NCI-H146 treated with DMSO at 0.1 percent for 48 hours (cell line): ENCODE measurements around the gene SMIM43.

ENCODE experiments used
- DNase-seq: peaks from one replicate; lab custom pipeline; 2025; ENCODE audit not compliant: unreplicated experiment; lab: John Stamatoyannopoulos, UW

Gene SMIM43

GRCh38 chr4:121764702-121765367 lies at the start of gene SMIM43:
Gene SMIM43, minus strand, starts transcription at chr4:121765164. Its CDS starts 59 bp downstream, at chr4:121765105.
- no peak for DNase-seq

GRCh38 chr4:121814756-121815155 lies 49.8 kb upstream of the SMIM43 start:
- no peak for DNase-seq

DNA sequence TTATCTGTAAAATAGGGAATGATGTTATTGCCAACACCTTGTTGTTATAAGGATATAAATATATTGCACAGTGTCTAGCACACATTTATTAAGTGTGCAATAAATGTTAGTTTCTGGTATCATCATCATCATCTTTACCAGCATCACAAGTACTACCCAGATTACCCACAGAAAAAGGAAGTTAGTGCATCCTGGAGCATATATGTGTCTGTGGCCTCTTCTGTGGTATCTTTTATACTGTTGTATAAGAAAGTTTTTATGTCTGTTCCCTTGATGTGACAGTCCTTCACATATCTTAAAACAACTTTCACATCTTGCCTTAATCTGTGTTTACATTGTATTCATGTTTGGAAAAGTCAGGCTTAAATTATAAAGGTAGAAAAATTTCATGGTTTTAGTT lies 46.2 kb upstream of the SMIM43 start:
- DNase-seq, result no peak

DNA sequence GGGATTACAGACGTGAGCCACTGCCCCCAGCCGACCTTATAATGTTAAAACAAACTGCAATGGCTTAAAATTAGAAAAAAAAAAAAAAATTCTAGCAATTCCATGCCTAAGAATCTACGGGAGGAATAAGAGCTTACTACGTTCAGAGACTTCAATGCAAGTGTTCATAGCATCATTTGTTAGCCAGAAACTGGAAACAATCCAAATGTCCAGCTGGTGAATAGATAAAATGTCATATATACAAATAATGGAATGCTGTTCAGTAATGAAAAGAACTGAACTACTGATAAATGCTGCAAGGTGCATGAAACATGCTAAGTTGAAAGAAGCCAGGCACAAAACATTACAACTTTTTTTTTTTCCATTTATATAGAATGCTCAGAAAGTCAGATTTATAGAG lies 41.4 kb upstream of the SMIM43 start:
- DNase-seq, result no peak

DNA sequence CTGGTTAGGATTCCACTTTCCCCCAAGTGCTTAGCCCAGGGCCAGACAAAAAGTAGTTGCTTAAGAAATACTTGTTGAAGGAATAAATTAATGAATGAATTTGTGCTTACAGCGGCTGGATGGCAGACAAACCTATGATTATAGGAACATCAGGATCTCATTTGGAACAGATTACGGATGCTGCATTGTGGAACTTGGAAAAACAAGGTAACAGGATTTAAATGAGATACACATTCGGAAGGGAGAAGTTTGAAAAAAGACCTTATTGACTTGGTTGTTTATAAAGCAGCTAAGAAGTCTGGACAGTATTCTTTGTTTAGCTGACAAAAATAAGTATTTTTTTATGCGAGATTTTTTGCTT lies 36.7 kb upstream of the SMIM43 start:
- no peak for DNase-seq

- peak; percentile 65 for DNase-seq
These were observed 36.2 kb upstream of the SMIM43 start, which contains the start of gene EXOSC9 for GRCh38 chr4:121800961-121801714. Gene EXOSC9, plus strand, starts transcription at chr4:121801323. Its CDS starts 102 bp downstream, at chr4:121801425.

DNA sequence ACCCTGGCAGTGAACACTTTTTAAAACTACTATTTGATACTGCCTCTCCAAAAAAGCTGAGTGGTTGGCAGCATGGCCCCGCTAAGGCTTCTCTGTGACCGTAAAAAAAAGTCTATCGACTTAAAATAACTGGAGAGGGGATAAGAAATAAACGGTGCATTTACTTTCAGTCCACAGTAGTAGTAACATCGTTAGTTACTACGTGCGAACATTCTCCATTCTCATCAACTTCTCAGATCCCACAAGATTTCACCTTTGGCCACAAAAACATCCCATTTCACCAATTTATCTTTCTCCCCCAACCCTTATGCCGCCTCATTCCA lies 35.6 kb upstream of the SMIM43 start:
- no peak for DNase-seq

GRCh38 chr4:121799867-121800501 lies 35.0 kb upstream of the SMIM43 start:
- DNase-seq, result no peak

DNA sequence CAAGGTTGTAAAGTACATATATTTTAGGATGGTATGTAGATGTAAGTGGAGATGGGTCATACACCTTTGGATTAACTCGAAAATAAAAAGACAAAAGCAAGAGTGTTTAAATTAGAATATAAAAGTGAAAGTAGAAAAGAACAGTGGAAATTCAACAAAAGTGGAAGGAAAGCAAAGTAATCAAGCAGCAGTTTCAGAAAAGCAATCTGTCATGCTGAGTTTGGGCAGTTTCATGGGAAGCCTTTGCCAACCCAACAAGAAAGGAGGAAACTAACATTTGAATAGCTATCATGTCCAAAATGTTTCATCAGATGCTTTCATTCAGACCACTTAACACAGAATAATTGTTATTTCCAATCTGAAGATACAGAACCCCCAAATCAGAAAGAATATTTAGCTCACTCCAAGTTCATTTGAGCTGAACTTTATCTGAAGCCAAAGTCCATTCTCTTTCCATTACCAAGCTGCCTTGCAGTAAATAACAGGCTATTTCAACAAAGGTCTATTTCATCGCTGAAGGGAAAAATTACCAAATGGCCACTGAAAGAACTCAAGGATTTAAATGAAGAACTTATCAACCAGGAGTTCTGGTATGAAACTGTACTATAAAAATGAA lies 34.4 kb upstream of the SMIM43 start:
- DNase-seq, result no peak

GRCh38 chr4:121796283-121796682 lies 31.3 kb upstream of the SMIM43 start:
- DNase-seq, result no peak

- DNase-seq, result no peak
These were observed 29.7 kb upstream of the SMIM43 start for GRCh38 chr4:121794505-121795188.

DNA sequence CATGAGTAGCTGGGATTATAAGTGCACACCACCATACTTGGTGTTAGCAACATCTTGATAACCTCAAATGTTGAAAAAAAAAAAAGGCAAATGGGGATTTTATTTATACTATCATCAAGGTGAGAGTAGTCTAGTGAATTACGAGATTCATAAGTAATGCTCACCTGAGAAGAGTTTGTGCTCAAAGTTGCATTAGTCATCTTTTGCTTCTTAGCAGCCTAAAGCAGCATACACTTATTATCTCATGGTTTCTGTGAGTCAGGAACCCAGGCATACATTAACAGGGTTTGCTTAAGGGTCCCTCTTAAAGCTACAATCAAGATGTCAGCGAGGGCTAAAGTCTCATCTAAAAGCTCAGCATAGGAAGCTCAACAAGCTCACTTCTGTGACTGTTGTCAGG lies 28.0 kb upstream of the SMIM43 start:
- no peak for DNase-seq

- no peak for DNase-seq
These were observed 26.5 kb upstream of the SMIM43 start for GRCh38 chr4:121791481-121791880.

GRCh38 chr4:121790976-121791375 lies 26.0 kb upstream of the SMIM43 start:
- DNase-seq, result no peak

DNA sequence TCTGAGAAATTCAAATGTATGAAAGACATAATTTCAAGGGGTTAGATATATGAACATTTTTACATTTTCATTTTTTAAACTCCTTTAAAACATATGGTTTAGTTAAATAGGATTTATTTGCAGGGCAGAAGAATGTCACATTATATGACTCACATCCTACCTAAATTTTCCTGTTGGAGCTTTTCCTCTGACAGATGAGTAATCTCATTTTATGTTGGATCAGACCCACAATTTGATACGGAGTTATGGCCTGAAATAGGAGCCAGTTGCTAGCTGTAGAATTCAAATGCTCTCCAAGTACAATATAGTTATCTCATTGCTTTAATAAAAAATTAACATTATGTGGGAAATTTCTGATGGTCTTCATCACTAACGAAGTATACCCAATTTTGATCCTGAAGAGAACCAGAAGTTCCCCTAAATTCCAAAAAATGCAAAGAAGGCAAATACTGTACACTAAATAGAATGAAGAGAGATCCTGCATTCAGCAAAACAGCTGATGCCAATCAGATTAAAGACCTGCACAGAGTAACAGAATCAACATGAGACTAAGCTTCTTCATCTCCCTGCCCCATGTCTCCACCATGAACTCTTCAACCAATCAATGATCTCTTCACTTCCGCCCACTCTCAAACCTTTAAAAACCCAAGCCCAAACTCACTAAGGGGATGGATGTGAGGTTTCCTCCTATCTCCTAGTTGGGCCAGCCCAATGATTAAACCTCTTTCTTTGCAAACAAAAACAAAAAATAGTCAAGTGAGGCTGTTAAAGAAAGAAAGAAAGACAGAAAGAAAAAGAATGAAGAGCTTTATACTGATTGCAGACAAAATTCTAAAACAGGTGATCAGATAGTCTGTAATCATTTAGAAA lies 25.2 kb upstream of the SMIM43 start:
- no peak for DNase-seq

DNA sequence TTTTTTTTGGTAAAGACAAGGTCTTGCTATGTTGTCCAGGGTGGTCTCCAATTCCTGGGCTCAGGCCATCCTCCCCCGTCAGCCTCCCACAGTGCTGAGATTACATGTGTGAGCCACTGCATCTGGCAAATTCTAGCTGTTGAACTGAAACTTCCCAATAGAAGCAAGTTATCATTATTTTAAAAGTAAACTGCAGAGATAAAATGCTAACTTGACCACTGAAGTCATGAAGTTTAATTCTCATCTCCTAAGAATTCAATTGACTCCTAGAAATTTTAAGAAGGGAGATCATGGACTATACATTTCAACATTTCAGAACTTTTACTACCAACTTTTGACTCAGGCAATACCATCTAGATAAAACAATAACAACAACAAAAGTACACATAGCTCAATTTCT lies 24.5 kb upstream of the SMIM43 start:
- DNase-seq, result no peak

DNA sequence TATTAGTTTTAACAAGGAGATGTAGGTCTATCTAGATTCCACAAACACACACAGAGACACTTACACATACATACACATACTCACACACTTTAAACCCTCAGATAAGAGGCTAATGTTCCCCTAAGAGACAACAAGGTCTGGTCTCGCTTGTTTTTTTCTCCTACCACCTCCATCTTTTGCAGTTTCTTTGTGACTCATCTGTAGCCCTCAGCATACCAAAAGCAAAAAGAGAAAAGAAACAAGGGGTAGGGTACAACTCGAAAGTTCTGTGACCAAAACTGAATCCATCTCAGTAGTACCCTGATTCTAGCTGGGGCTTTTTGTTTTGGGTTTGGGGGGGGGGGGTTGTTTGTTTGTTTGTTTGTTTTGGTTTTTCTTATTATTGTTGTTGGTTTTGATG lies 23.9 kb upstream of the SMIM43 start:
- DNase-seq, result no peak

GRCh38 chr4:121786221-121786620 lies 21.3 kb upstream of the SMIM43 start:
- no peak for DNase-seq

DNA sequence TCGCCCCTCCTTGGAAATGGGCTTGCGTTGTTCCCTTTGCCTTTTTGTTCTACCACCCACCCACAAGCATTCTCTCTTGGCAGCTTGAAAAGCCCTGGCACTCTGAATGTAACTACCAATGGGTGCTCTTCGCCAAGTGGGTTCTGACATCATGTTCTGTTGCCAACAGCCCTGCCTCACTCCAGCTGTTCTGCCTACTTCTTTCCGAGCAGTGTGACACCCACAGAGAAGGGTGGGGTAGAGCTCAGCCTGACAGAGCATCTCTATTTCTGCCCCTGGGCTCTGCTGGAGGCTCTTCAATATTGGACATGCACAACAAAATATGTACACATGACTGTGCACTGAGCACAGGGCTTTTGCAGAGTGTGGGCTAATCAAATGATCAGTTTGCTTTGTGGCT lies 20.5 kb upstream of the SMIM43 start:
- no peak for DNase-seq

DNA sequence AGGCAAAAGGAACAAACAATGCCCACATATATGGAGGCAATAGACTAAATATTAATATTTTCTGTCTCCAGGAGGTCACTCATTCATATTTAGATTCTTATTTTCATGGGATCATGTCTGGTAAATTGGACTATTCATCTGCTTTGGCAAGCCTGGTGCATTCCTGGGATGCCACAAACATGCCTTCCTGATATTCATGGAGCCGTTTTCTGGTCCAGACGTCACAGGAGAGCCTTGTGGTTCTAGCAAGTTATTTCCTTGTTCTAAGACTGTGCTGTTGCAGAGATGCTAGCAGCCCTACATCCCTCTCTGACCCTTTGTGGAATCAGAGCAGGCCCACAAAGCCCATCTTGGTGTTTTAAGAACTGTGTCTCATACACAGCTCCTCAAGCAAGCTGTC lies 20.0 kb upstream of the SMIM43 start:
- no peak for DNase-seq
